HG02970 (cell line): ENCODE measurements around the gene TRDMT1.
"Not testable (repeated sequence)": the region's sequence is repeated elsewhere in the genome, so short reads cannot be mapped to it uniquely, and the experiment has no call there.

Source experiments
- ATAC-seq: cut with Tn5 transposase; IDR thresholded peaks from one replicate; pipeline ENCODE4 v1.9.1; 2021; ENCODE audit warnings: mild to moderate bottlenecking, moderate library complexity, moderate number of reproducible peaks; ENCODE audit not compliant: unreplicated experiment, low FRiP score

The TRDMT1 gene

GRCh38 chr10:17141504-17142229 is 59.8 kb downstream of the TRDMT1 start:
- no peak for ATAC-seq

GRCh38 chr10:17140386-17140761 is 61.1 kb downstream of the TRDMT1 start:
- ATAC-seq, result no peak

DNA sequence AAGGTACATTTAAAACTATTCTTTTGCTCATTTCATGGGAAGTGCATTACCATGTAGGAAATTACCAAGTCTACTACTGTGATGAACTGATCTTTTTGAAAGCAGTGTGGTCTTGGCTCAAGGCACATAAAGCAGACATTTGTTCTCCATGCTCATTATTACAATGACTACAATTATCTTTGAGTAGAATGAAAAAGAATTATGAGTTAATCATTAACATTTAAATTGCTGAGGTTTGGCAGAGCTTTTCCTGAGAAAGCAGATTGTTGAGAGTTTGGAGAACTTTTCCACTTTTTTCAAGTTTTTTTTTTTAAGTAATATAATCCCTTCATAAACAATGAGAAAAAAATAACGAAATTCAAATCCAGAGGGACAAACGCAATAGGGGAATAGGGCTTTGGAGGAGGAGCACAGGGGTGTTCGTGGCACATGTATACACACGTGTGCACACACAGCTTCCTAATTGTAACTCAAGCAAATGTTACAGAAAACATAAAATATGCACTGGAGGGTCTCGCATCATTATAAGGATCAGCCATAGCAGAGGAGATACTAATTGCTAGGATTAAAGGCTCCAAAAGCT is 62.9 kb downstream of the TRDMT1 start:
- ATAC-seq, result no peak

DNA sequence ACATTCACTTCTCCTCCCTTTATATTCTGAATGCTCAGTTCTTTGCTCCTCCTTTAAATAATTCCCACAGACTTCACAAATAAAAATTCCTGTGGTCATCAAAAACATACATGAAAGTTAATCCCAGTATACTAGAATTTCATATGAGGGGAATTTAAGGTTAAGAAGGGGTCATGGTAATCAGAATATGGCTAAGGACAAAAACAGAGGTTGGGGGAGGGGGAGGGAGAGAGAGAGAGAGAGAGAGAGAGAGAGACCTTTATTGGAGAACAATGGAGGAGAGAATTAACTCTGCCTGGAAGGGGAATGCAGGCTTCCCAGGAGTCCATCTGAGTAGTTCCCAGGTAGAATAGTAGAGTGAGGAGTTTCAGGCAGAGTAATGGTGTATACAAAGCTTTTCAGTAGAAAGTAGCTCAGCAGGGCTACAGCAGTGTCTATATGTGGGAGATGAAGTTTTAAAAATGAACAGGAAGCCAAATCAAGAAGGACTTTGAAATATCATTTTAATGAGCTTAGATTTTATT is 66.7 kb downstream of the TRDMT1 start:
- no peak for ATAC-seq

GRCh38 chr10:17134282-17134681 is 67.2 kb downstream of the TRDMT1 start:
- ATAC-seq, result no peak

GRCh38 chr10:17129741-17130140 is 71.7 kb downstream of the TRDMT1 start, which contains the start of gene CUBN:
Gene CUBN (minus strand): TSS chr10:17129811. CDS start chr10:17129765, 46 bp downstream.
- ATAC-seq, result no peak

- no peak for ATAC-seq
Measured at GRCh38 chr10:17128261-17128660, 73.2 kb downstream of the TRDMT1 start.

DNA sequence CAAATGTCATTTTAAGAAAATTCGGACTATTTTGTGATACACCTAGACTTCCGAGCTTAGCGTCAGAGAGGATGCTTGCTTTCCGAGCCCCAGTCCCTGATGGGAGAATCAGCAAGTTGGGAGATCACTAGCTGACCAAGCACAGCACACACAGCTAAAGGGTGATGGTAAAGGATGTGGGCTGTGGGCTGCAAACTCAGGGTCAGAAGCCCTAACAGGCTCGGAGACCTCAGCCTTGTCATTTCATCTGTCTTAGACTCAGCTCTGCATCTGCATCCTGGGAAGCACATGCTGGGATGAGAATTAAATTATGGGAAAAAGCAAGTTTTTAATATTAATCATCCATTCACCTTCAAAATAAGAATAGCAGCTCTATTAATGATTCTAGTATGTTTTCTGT is 75.1 kb downstream of the TRDMT1 start:
- no peak for ATAC-seq

GRCh38 chr10:17125206-17125893 is 76.1 kb downstream of the TRDMT1 start:
- ATAC-seq, result no peak

DNA sequence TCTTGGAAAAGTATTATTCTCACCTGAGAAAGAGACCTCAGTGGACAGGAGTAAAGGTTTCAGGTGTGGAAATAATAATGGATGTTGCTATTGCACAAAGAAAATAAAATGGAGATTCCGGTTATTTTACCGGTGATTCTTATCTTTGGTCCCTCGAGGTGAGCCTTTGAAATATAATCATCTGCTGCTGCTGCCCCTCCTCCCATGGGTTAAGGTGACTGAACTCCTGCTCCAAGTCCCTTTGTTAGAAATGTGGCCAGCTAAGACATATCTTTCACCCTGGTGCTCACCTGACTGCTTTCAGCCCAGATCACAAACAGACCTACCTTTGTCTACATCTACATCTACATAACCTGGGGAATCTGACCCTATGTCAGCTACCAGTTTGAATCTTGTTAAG is 77.5 kb downstream of the TRDMT1 start:
- ATAC-seq, result no peak

DNA sequence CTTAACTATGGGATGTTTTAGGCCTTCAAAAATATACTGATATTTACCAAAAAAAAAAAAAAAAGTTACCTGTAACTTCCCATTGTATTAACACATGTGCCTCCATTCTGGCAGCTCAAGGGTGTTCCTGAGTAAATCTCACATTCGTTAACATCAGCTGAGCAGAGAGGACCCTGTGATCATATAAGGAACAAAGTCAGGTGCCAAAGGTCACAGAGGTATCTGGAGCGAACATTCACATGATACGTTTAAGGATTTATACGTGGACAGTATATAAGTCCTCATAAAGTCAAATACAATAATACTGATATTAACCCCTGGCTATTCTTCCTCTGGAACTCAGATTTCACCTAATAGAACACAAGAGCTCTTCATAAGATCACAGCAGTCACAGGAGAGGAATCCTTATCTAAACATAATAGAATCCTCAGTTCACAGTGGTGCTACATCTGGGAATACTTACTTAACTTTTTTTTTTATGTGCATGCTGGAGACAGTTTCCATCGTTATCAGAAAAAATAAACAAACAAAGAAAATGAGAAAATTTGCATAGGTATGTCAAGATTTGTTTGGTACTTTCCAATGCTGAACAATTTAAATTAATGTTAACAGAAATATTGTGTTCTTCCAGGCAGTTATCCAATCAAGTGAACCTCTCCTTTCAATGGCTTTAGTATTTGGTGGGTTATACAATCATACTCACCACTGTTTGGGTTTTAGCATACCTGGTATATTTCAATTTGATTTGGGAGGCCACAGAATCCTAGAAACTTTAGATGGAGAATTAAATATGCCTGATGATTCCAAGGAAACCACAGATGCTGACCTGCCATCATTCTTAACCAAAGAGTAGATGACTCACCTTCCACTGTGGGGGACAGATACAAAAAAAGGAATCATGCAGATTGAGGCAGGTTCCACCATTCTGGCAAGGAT is 78.5 kb downstream of the TRDMT1 start:
- ATAC-seq, result no peak

GRCh38 chr10:17122052-17122451 is 79.4 kb downstream of the TRDMT1 start:
- ATAC-seq, result no peak

- no peak for ATAC-seq
Measured at GRCh38 chr10:17120694-17121093, 80.8 kb downstream of the TRDMT1 start.

DNA sequence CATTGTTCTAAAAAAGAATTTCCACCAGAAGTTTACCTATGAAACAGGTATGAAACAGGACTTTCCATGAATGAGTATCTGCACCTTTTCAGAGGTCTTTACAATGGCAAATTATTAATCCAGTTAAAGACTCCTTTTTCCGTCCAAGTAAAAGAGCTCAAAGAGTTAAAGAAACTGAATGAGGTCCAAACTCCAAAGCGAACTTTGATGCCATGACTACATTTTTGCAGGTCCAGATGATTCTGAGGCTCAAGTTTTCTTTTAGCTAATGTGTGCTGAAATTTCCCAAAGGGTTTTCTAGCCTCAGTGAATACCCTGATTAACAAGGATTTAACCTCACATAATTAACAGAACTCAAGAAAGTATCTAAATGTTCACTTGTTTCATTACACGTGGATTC is 81.6 kb downstream of the TRDMT1 start:
- ATAC-seq, result no peak

DNA sequence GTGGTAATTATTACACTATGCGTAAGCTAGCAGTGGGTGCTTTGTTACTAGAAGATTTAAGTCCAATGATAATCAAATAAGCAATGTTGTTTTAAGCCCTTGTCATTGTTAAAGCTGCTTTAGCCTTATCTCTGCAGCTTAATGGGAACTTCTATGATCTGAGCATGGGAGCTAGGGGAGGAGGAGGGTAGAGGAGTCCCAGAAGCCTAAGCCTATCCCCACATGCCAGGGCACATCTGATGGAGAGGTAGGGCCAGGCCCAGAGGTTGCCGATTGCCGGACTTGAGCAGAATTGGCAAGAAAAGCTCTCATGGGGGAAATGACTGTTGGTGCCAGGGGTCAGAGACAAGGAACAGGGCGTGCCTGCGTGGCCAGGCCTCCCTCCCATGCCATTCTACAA is 85.3 kb downstream of the TRDMT1 start:
- ATAC-seq, result no peak

DNA sequence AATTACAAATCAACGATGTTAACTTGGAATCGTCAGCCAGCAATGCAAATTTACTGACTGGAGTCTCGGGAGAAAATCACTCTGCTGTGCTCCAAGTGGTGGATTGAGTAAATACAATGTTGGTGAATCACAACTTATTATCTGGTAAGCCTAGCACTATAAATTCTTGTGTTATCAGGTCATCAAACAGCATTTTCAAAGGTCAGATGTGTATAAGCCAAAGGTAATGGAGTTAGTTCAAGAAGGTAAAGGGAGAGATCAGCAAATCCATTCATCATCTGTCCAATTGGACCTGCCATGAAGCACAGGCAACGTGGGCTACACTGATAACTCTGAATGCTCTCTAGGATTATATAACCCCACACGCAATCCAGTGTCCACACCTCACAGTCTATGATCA is 85.8 kb downstream of the TRDMT1 start:
- no peak for ATAC-seq

DNA sequence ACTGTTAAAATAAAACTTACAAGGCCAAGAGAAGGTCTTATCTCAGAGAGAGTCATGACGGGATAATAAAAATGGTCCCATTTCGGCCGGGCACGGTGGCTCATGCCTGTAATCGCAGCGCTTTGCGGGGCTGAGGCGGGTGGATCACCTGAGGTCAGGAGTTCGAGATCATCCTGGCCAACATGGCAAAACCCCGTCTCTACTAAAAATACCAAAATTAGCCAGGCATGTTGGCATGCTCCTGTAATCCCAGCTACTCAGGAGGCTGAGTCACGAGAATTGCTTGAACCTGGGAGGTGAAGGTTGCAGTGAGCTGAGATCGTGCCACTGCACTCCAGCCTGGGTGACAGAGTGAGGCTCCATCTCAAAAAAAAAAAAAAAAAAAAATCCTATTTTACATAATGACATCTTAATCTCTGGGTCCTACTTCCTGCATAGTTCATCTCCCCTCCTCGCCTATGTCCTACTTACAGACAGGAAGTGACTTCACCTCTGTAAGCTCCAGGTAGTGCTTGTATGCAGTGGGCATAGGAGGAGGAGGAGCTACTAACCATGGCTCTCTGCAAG is 86.5 kb downstream of the TRDMT1 start:
- not testable (repeated sequence) for ATAC-seq

DNA sequence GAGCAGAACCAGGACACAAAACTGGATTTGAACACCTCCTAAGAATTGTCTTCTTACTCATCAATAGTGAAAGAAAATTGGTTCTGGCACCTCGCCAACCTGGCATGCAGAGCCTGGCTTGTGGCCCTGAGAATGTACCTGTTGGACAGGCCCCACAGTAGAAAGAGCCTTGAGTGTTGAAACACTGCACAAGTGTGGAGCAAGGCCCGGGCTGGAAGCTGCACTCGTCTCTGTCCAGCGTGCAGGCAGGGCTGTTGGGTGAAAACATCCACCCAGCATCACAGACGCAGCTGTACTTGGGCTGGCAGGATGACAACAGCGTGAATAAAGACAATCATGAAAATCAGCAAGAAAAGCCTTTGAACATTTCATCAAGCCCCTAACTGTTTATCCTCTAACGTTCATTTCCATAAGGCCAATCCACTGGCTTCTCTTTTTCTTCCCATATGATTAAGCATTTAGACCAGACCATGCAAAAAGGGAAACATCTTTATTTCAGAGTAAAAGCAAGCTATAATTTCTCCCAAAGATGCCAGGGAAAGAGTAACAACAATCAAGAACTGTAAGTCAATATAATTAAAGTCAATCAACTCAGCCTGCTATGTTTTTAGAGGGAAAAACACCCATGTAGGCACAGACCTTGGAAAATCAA is 87.5 kb downstream of the TRDMT1 start:
- ATAC-seq, result no peak

DNA sequence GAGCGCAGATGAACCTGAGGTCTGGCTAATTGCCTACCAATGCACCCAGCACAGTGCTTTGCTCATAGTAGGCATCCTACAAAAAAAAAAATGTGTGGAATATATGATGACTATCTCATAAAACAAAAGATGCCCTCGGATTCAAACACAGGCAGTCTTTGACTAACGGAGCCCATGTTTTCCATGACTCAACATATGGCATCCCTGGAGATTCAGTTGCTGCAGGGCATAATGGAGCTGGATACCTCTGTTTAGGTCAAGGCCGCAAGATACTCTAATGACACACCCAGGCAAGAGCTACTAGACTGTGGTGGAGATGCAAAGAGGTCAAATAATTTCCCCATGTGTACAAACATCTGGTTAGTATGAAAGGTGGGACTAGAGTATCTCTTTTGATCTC is 88.1 kb downstream of the TRDMT1 start:
- ATAC-seq, result no peak

DNA sequence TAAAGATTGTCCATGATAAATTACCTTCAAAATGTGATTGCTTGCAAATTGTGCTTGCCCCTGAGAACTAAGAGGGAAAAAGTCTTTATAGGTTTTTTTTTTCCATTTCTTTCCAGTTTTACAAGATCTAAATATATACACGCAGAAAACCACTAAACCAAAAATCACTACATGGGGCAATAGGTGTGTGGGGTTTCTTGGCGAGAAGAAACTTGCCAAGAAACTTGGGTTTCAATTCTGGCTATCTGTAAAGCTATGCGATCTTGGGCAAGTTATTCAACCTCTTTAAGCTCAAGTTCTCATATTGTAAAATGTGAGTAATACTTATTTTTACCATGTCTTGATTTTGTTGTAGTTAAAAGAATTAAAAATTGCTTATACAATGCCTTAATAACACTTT is 88.9 kb downstream of the TRDMT1 start:
- no peak for ATAC-seq
